ENCODE results near the gene HIF1A. TPM values are rescaled to one million over a fixed set of nuclear protein-coding genes. Genes with fewer than 3 reads are reported as not detected.

HIF1A gene
- total and polyA plus RNA-seq, 10 of the 15 experiments (the other 5 are each of a cell fraction or from before 2014, with no cell fraction given) = 18.3 to 97.0 (median 75.3) TPM

GRCh38 chr14:61675291-61675690 is 20.0 kb upstream of the HIF1A start:
- BruUV-seq (replicated peaks) = no TSS peak
- RAD21 ChIA-PET (ENCODE audit: unreplicated experiment) = no interaction called here
- H3K27me3 ChIP-seq (replicated peaks in 1 of 2; ENCODE audit: control insufficient read depth in 2 of 2, insufficient read depth in 2 of 2, low read length in 1 of 2) = no peaks in the 10 kb centered on the region
- FAIRE-seq = no peak
- no peaks in the 10 kb centered on the region for H3K9me3 ChIP-seq (replicated peaks; ENCODE audit: control insufficient read depth, insufficient read depth, low read length)
- CTCF ChIA-PET = interaction anchor here (1.9 kb wide), 1 partner anchor 16 kb away, joined by 9 read pairs; no protein-coding TSS in a partner anchor
- TF ChIP-seq IRF5 (IDR thresholded peaks at IDR 0.05; ENCODE audit: borderline replicate concordance) (no peak), KLF5 (IDR thresholded peaks at IDR 0.05; ENCODE audit: partially characterized antibody) (no peak), CBX5 (IDR thresholded peaks at IDR 0.05; ENCODE audit: low read depth) (no peak), BRCA1 (IDR thresholded peaks at IDR 0.05; ENCODE audit: low read depth, low read length) (no peak), SP1 (IDR thresholded peaks at IDR 0.05; ENCODE audit: low read depth, low read length) (no peak), SMAD1 (IDR thresholded peaks at IDR 0.05; ENCODE audit: low read depth, partially characterized antibody) (no peak)
- no peak overlapping the region for H2AFZ ChIP-seq (ENCODE audit: control insufficient read depth, low read depth, low read length)
- no peak overlapping the region for H3K4me3 ChIP-seq
- POLR2A ChIA-PET = interaction anchor here (1.0 kb wide), 1 partner anchor 19 kb away, joined by 3 read pairs; no protein-coding TSS in a partner anchor
- intact Hi-C loops (cut with micrococcal nuclease; ENCODE audit: unreplicated experiment) = no loop called here
- ATAC-seq = no peak
- no peak overlapping the region for H3K9ac ChIP-seq (ENCODE audit: control insufficient read depth, insufficient read depth, low read length)
- in situ Hi-C loops (cut with MboI) = no loop called here
- H4K20me1 ChIP-seq (ENCODE audit: control insufficient read depth, insufficient read depth) = no peaks in the 10 kb centered on the region
- 98% methylated on average over 3 of the region's 3 CpGs for WGBS (ENCODE audit: insufficient coverage, insufficient replicate concordance, low lambda C conversion rate, missing lambda C conversion rate)
- H3K4me2 ChIP-seq (ENCODE audit: control insufficient read depth, insufficient read depth) = no peak overlapping the region
- no peaks in the 10 kb centered on the region for H3K79me2 ChIP-seq (ENCODE audit: control insufficient read depth, insufficient read depth, low read length)
- H3K36me3 ChIP-seq (ENCODE audit: control insufficient read depth in 2 of 2, insufficient read depth in 2 of 2, low read length in 1 of 2) = no peaks in the 10 kb centered on the region
- peaks cover 16% of the 10 kb centered on the region for H3K4me1 ChIP-seq (ENCODE audit: control insufficient read depth, insufficient read depth, low read length)
- no peak overlapping the region for H3K27ac ChIP-seq (ENCODE audit: control insufficient read depth, insufficient read depth)
- DNase-seq (ENCODE audit: low read depth, low spot score) = no peak
- SMC1A ChIA-PET (ENCODE audit: uncharacterized antibody, unreplicated experiment) = interaction anchor here (0.6 to 1.3 kb wide), 7 partner anchors 16 to 162 kb away, joined by 3 to 6 read pairs (median 3); no protein-coding TSS in a partner anchor

DNA sequence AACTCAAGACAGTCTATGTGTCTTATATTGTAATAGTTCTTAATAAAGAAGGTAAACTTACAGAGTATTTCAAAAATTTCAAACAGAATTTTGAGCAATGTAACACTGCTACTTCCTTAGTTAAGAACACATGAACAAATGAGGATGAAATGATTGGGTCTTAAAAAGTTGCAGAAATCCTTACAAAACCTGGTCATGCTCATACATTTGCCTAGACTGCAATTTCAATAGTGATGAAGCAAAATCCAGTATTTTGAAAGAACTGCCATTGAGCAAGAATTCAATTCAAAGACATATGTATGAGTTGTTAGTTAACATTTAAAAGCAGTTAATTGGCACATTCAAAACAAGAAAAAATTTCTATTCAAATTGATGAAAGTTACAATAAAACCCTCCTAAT is 17.8 kb upstream of the HIF1A start:
- H3K27ac ChIP-seq (ENCODE audit: control insufficient read depth, insufficient read depth) = no peak overlapping the region
- TF ChIP-seq JUND (IDR thresholded peaks at IDR 0.05; ENCODE audit: low read depth, low read length) = no peak
- TF ChIP-seq, protein P1, sequence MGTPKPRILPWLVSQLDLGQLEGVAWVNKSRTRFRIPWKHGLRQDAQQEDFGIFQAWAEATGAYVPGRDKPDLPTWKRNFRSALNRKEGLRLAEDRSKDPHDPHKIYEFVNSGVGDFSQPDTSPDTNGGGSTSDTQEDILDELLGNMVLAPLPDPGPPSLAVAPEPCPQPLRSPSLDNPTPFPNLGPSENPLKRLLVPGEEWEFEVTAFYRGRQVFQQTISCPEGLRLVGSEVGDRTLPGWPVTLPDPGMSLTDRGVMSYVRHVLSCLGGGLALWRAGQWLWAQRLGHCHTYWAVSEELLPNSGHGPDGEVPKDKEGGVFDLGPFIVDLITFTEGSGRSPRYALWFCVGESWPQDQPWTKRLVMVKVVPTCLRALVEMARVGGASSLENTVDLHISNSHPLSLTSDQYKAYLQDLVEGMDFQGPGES (IDR thresholded peaks at IDR 0.05) = no peak
- no peak for TF ChIP-seq PAX8 (IDR thresholded peaks at IDR 0.05)
- TF ChIP-seq POLR2AphosphoS2 (IDR thresholded peaks at IDR 0.05; ENCODE audit: low read depth, low read length) = no peak
- no peak for TF ChIP-seq KDM1A (IDR thresholded peaks at IDR 0.05; ENCODE audit: borderline replicate concordance)
- no peak for TF ChIP-seq FOS (IDR thresholded peaks at IDR 0.05; ENCODE audit: borderline replicate concordance, extremely low read depth, insufficient read length)
- no peak for TF ChIP-seq IKZF2 (IDR thresholded peaks at IDR 0.05)
- no peak for TF ChIP-seq TCF3 (IDR thresholded peaks at IDR 0.05; ENCODE audit: borderline replicate concordance, insufficient read depth, low read depth, low read length)
- TF ChIP-seq, protein P2, sequence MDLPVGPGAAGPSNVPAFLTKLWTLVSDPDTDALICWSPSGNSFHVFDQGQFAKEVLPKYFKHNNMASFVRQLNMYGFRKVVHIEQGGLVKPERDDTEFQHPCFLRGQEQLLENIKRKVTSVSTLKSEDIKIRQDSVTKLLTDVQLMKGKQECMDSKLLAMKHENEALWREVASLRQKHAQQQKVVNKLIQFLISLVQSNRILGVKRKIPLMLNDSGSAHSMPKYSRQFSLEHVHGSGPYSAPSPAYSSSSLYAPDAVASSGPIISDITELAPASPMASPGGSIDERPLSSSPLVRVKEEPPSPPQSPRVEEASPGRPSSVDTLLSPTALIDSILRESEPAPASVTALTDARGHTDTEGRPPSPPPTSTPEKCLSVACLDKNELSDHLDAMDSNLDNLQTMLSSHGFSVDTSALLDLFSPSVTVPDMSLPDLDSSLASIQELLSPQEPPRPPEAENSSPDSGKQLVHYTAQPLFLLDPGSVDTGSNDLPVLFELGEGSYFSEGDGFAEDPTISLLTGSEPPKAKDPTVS (IDR thresholded peaks at IDR 0.05; ENCODE audit: low read depth, low read length) = no peak
- DNase-seq (ENCODE audit: low read depth, low spot score) (no peak), FAIRE-seq (no peak), ATAC-seq (no peak)
- intact Hi-C loops (cut with micrococcal nuclease; ENCODE audit: unreplicated experiment) = no loop called here
- no peak overlapping the region for H2AFZ ChIP-seq (ENCODE audit: control insufficient read depth, low read depth, low read length)
- H3K4me3 ChIP-seq = no peak overlapping the region
- ChIA-PET POLR2A (no interaction called here), CTCF (interaction anchor here (1.3 kb wide), 1 partner anchor 14 kb away, joined by 6 read pairs; no protein-coding TSS in a partner anchor), RAD21 (ENCODE audit: unreplicated experiment) (no interaction called here), SMC1A (ENCODE audit: uncharacterized antibody, unreplicated experiment) (no interaction called here)
- no peak overlapping the region for H3K9ac ChIP-seq (ENCODE audit: control insufficient read depth, insufficient read depth, low read length)
- no peaks in the 10 kb centered on the region for H3K79me2 ChIP-seq (ENCODE audit: control insufficient read depth, insufficient read depth, low read length)
- H3K4me1 ChIP-seq (ENCODE audit: control insufficient read depth, insufficient read depth, low read length) = no peaks in the 10 kb centered on the region; the same call in 1 of the 2 replicates
- H3K27me3 ChIP-seq (replicated peaks in 1 of 2; ENCODE audit: control insufficient read depth in 2 of 2, insufficient read depth in 2 of 2, low read length in 1 of 2) = no peaks in the 10 kb centered on the region
- no peaks in the 10 kb centered on the region for H3K36me3 ChIP-seq (ENCODE audit: control insufficient read depth in 2 of 2, insufficient read depth in 2 of 2, low read length in 1 of 2)
- H3K4me2 ChIP-seq (ENCODE audit: control insufficient read depth, insufficient read depth) = no peak overlapping the region
- H4K20me1 ChIP-seq (ENCODE audit: control insufficient read depth, insufficient read depth) = no peaks in the 10 kb centered on the region
- BruUV-seq (replicated peaks) = no TSS peak
- H3K9me3 ChIP-seq (replicated peaks; ENCODE audit: control insufficient read depth, insufficient read depth, low read length) = no peaks in the 10 kb centered on the region
- in situ Hi-C loops (cut with MboI) = no loop called here

All from GM12878 (cell line).